ENCODE results near the gene EEFSEC. TPM values are rescaled to one million over a fixed set of nuclear protein-coding genes. Genes with fewer than 3 reads are reported as not detected.
A peak's percentile ranks its signal among the peaks of the same experiment; 100 is the strongest.

Gene EEFSEC
- total RNA-seq, 1 experiment from 2014 or later: 9.5 TPM

DNA sequence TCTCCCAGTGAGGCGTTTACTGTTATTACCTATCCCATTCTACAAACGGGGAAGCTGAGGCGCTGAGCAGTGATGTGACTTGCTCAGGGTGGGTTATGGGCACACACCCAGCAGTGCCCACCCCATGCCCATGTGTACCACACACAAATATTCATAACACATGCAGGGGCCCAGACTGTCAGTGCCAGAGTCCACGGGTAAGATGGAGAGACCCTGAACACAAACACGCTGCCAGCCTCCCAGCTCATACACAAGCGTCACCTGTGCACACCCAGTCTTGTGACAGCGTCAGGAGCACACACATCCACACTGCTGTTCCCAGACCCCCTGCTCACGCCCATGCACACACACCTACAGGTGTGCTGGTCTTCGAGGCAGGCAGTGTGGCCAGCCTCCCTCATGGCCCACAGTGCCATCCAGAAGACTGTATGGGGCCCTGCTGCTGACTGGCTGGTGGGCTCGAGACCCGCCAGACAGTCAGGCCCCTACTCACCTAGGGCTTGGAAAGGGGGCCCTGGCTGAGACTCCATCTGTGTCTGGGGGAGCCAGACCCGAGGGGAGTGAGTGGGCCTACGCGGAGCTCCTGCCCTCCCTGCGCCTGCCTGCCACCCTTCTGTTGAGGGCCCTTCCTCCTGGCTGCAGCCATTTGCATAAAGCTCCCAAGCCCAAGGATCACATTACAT lies 274.0 kb downstream of the EEFSEC start:
- Histone ChIP-seq H2BK12ac (ENCODE audit: insufficient read length, low read depth, low read length) (no peak overlapping the region), H4K91ac (ENCODE audit: insufficient read length, low read depth, low read length) (no peak overlapping the region), H3K79me2 (ENCODE audit: insufficient read depth, low read length) (no peaks in the 10 kb centered on the region), H4K5ac (ENCODE audit: insufficient read length, low read depth, low read length) (no peak overlapping the region), H3K4ac (ENCODE audit: low read depth, low read length) (no peak overlapping the region), H3K56ac (ENCODE audit: insufficient read length, low read depth, low read length) (no peak overlapping the region), H3K4me1 (ENCODE audit: insufficient read depth, low read length) (no peaks in the 10 kb centered on the region; the same call in 1 of the 2 replicates), H3K9me3 (ENCODE audit: control insufficient read depth, low read depth, low read length) (no peaks in the 10 kb centered on the region), H3K27ac (ENCODE audit: insufficient read length, low read depth, low read length) (no peak overlapping the region), H3T11ph (ENCODE audit: low read length) (no peak overlapping the region), H3K4me2 (ENCODE audit: insufficient read depth, insufficient read length, low read length) (no peak overlapping the region), H2BK15ac (ENCODE audit: low read depth, low read length) (no peak overlapping the region), H2AK5ac (ENCODE audit: insufficient read length, low read length) (no peak overlapping the region), H3K23me2 (ENCODE audit: insufficient read length, low read depth, low read length, poor library complexity, severe bottlenecking) (peaks cover 7% of the 10 kb centered on the region), H2AFZ (ENCODE audit: low read length) (no peak overlapping the region), H2BK20ac (ENCODE audit: low read depth, low read length, poor library complexity, severe bottlenecking) (no peak overlapping the region), H4K20me1 (ENCODE audit: control insufficient read depth, insufficient read depth, insufficient read length) (no peaks in the 10 kb centered on the region), H3K79me1 (ENCODE audit: insufficient read depth, low read depth, low read length, poor library complexity, severe bottlenecking) (no peaks in the 10 kb centered on the region), H3K27me3 (ENCODE audit: insufficient read depth, low read length) (peaks cover 20% of the 10 kb centered on the region; the same call in 1 of the 2 replicates), H3K18ac (ENCODE audit: insufficient read length, low read depth, low read length) (no peak overlapping the region), H4K8ac (replicated peaks; ENCODE audit: insufficient read length, low read depth, low read length) (no peak overlapping the region), H2BK120ac (ENCODE audit: low read depth, low read length, poor library complexity, severe bottlenecking) (no peak overlapping the region), H3K23ac (ENCODE audit: insufficient read length, low read depth, low read length) (no peak overlapping the region), H3K14ac (ENCODE audit: insufficient read depth, low read length) (no peak overlapping the region), H3K9ac (ENCODE audit: extremely low read depth, insufficient read length, low read length) (no peak overlapping the region), H2BK5ac (ENCODE audit: insufficient read length, low read length) (no peak overlapping the region)
- Mint-ChIP-seq H3K4me1 (peaks cover 30 to 44% of the 10 kb centered on the region in 2 experiments), H3K9me3 (no peaks in the 10 kb centered on the region; a peak in 1 of 5 replicates), H3K27me3 (ENCODE audit: low read depth) (peaks cover 86% of the 10 kb centered on the region), H3K4me3 (peak overlapping the region in 1 of 2 experiments; percentile 42; a peak in 1 of 5 replicates), H3K36me3 (ENCODE audit: insufficient read depth in 1 of 3, low read depth in 3 of 3) (no peaks in the 10 kb centered on the region; a peak in 2 of 7 replicates), H3K27ac (no peak overlapping the region)
- TF ChIP-seq, protein P1, sequence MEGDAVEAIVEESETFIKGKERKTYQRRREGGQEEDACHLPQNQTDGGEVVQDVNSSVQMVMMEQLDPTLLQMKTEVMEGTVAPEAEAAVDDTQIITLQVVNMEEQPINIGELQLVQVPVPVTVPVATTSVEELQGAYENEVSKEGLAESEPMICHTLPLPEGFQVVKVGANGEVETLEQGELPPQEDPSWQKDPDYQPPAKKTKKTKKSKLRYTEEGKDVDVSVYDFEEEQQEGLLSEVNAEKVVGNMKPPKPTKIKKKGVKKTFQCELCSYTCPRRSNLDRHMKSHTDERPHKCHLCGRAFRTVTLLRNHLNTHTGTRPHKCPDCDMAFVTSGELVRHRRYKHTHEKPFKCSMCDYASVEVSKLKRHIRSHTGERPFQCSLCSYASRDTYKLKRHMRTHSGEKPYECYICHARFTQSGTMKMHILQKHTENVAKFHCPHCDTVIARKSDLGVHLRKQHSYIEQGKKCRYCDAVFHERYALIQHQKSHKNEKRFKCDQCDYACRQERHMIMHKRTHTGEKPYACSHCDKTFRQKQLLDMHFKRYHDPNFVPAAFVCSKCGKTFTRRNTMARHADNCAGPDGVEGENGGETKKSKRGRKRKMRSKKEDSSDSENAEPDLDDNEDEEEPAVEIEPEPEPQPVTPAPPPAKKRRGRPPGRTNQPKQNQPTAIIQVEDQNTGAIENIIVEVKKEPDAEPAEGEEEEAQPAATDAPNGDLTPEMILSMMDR (conservative IDR thresholded peaks at IDR 0.05): no peak
- WGBS (ENCODE audit: extremely low coverage, insufficient read length, low lambda C conversion rate): no CpG with 5 or more reads among the region's 15 CpGs
- no peak for DNase-seq
